ENCODE measurements around the gene MSX1.

DNA sequence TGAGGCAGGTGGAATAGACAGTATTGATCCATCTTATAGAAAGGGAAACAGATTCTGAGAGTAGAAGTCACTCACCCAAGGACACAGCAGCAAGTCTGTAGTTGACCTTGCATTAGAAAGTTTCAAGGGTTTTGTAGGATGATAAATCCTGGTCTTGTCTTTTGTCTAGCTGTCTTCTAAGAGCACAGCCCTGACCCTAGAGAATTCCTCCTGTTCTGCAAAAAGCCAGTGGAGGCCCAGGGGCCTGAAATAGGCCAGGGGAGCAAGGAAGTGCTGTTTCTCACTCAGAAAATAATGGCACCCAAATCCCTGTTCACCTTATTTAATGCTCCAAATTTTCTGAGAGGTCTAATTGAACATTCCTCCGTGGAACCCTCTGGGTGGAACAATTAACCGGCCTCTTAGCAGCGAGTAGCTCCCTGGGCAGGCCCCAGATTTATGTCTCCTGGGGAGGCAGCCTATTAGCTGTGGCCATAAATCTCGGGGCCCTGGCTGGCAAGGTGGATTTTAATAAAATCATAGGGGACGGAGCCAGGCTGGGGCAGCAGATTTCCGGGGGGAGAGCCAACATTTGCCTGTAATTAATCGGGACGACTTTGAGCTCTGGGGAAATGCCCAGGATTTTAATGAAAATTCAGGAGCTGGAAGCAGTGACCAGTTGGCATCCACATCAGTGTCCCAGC, 49.2 kb upstream of the MSX1 start:
- TF ChIP-seq, protein P1, sequence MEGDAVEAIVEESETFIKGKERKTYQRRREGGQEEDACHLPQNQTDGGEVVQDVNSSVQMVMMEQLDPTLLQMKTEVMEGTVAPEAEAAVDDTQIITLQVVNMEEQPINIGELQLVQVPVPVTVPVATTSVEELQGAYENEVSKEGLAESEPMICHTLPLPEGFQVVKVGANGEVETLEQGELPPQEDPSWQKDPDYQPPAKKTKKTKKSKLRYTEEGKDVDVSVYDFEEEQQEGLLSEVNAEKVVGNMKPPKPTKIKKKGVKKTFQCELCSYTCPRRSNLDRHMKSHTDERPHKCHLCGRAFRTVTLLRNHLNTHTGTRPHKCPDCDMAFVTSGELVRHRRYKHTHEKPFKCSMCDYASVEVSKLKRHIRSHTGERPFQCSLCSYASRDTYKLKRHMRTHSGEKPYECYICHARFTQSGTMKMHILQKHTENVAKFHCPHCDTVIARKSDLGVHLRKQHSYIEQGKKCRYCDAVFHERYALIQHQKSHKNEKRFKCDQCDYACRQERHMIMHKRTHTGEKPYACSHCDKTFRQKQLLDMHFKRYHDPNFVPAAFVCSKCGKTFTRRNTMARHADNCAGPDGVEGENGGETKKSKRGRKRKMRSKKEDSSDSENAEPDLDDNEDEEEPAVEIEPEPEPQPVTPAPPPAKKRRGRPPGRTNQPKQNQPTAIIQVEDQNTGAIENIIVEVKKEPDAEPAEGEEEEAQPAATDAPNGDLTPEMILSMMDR (IDR thresholded peaks at IDR 0.05; ENCODE audit: low read length), result no peak
- TF ChIP-seq EZH2phosphoT487 (IDR thresholded peaks at IDR 0.05; ENCODE audit: low read length) (no peak), EZH2 (optimal IDR thresholded peaks at IDR 0.05; ENCODE audit: low read depth, low read length) (no peak)
